A673 (cell line): ENCODE data around the gene ZSWIM6. TPM values are rescaled to one million over a fixed set of nuclear protein-coding genes. Genes with fewer than 3 reads are reported as not detected.

Experiments used
- BruUV-seq: library from RNA; stranded (reverse); fragments of 400-500 nt; replicated peaks from 2 replicates; lab custom pipeline; 2021; lab: Mats Ljungman, UMichigan
- CTCF ChIA-PET: fragments of 300-600 bp; sonication (Branson Sonifier 250); formaldehyde crosslinking; loops from one replicate; lab custom pipeline; 2022; ENCODE audit warnings: antibody characterized with exemption; lab: Charles Lee
- POLR2A ChIA-PET: fragments of 300-600 bp; sonication (Branson Sonifier 250); formaldehyde crosslinking; loops from one replicate; lab custom pipeline; 2022; ENCODE audit warnings: antibody characterized with exemption; ENCODE audit not compliant: low non-redundant PET; lab: Charles Lee
- DNase-seq: peaks from one replicate; pipeline ENCODE4 v3.0.0-alpha.2; 2015; ENCODE audit warnings: low spot score
- H3K27ac ChIP-seq: fragments of 200-600 bp; sonication (generic); 2 replicates; pipeline ENCODE4 v1.5.1; 2016; ENCODE audit warnings: mixed run types, low read depth, mild to moderate bottlenecking, mixed read lengths, antibody characterized with exemption, low read length; ENCODE audit not compliant: poor library complexity, severe bottlenecking
- H3K27me3 ChIP-seq: fragments of 200-600 bp; sonication (generic); replicated peaks from 2 replicates; pipeline ENCODE4 v1.6.1; 2017; ENCODE audit warnings: mixed run types, low read depth, mild to moderate bottlenecking, mixed read lengths, antibody characterized with exemption, low read length; ENCODE audit not compliant: insufficient read depth, poor library complexity
- H3K36me3 ChIP-seq: fragments of 200-600 bp; sonication (generic); 2 replicates; pipeline ENCODE4 v1.6.1; 2016; ENCODE audit warnings: mixed run types, mild to moderate bottlenecking, mixed read lengths, antibody characterized with exemption, low read length; ENCODE audit not compliant: insufficient read depth, poor library complexity, severe bottlenecking
- H3K4me1 ChIP-seq: fragments of 200-600 bp; sonication (generic); 2 replicates; pipeline ENCODE4 v1.6.1; 2017; ENCODE audit warnings: mixed run types, mild to moderate bottlenecking, mixed read lengths, antibody characterized with exemption, low read length; ENCODE audit not compliant: insufficient read depth, poor library complexity, severe bottlenecking
- H3K4me3 ChIP-seq: fragments of 200-600 bp; sonication (generic); 2 replicates; pipeline ENCODE4 v1.5.1; 2016; ENCODE audit warnings: low read depth, mixed run types, mild to moderate bottlenecking, mixed read lengths, low read length; ENCODE audit not compliant: poor library complexity, severe bottlenecking
- H3K9me3 ChIP-seq: fragments of 200-600 bp; sonication (generic); 2 replicates; pipeline ENCODE4 v1.6.1; 2016; ENCODE audit warnings: mixed run types, low read depth, mild to moderate bottlenecking, mixed read lengths, antibody characterized with exemption, low read length; ENCODE audit not compliant: poor library complexity, severe bottlenecking
- EZH2 ChIP-seq: fragments of 200-600 bp; sonication (generic); IDR thresholded peaks from 2 replicates; pipeline ENCODE4 v1.6.1; 2017; ENCODE audit warnings: borderline replicate concordance, low read depth, mild to moderate bottlenecking, mixed read lengths, antibody characterized with exemption, low read length; ENCODE audit not compliant: poor library complexity, severe bottlenecking
- intact Hi-C: fragments of 100-400 bp; cut with micrococcal nuclease; formaldehyde crosslinking; loops from one replicate; pipeline ENCODE4 v1.10.0; 2022; ENCODE audit not compliant: unreplicated experiment
- total RNA-seq: library from RNA; stranded (reverse); gene quantifications from 2 replicates; pipeline ENCODE4 v1.2.3, GENCODE V29; 2021
- TF ChIP-seq, protein P1 (sequence below): fragments of 300-800, 200-600 bp; sonication (generic); conservative IDR thresholded peaks from 2 replicates; pipeline ENCODE4 v1.5.1; 2017; ENCODE audit warnings: low read depth, mild to moderate bottlenecking, antibody characterized with exemption, low read length, moderate library complexity, mixed read lengths

Gene ZSWIM6
- total RNA-seq, 1 experiment from 2014 or later, result 47.3 TPM

GRCh38 chr5:61447780-61448495 lies 115.9 kb downstream of the ZSWIM6 start:
- ChIA-PET CTCF (no interaction called here), POLR2A (no interaction called here)
- Histone ChIP-seq H3K27ac (no peak overlapping the region), H3K4me1 (peaks cover 19% of the 10 kb centered on the region), H3K27me3 (no peaks in the 10 kb centered on the region), H3K9me3 (peaks cover 23% of the 10 kb centered on the region), H3K4me3 (no peak overlapping the region), H3K36me3 (peaks cover 16% of the 10 kb centered on the region)
- DNase-seq, result no peak
- intact Hi-C loops, result no loop called here
- no peak for TF ChIP-seq EZH2
- TF ChIP-seq, protein P1, sequence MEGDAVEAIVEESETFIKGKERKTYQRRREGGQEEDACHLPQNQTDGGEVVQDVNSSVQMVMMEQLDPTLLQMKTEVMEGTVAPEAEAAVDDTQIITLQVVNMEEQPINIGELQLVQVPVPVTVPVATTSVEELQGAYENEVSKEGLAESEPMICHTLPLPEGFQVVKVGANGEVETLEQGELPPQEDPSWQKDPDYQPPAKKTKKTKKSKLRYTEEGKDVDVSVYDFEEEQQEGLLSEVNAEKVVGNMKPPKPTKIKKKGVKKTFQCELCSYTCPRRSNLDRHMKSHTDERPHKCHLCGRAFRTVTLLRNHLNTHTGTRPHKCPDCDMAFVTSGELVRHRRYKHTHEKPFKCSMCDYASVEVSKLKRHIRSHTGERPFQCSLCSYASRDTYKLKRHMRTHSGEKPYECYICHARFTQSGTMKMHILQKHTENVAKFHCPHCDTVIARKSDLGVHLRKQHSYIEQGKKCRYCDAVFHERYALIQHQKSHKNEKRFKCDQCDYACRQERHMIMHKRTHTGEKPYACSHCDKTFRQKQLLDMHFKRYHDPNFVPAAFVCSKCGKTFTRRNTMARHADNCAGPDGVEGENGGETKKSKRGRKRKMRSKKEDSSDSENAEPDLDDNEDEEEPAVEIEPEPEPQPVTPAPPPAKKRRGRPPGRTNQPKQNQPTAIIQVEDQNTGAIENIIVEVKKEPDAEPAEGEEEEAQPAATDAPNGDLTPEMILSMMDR, result no peak
- no TSS peak for BruUV-seq

DNA sequence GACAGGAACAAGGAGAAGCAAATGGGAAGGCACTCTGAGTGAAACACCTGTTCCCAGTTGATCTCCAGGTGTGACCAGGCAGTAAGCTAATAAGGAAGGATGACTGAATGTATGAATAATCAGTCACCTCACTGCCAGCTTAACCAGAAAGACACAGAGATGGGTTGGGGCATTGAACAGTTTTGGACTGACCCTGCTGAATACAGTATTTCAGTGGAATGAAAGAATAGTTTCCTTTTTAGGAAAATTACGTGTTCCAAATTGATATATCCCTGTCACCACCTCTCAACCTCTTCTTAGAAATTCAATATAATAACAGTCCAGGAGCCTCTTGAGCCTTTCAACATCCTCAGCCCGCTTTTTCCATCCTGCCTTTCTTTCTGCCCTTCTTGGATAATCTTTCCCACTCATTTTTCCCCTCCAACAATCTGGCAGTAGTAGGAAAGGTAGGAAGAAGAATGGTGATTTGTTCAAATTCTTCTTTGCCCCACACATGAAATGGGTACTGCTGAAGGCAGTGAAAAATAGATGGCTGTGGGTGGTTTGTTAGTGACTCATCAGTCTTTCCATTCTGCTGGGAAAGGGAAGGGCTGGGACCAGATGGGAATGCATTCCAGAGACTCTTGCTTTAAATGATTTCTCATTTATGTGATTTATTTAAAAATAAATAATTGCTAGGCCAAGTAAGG lies 117.9 kb downstream of the ZSWIM6 start:
- CTCF ChIA-PET, result no interaction called here
- intact Hi-C loops, result no loop called here
- H3K36me3 ChIP-seq, result peaks cover 13% of the 10 kb centered on the region
- BruUV-seq, result no TSS peak
- no peak for TF ChIP-seq EZH2
- TF ChIP-seq, protein P1, result no peak
- H3K4me3 ChIP-seq, result no peak overlapping the region
- H3K27ac ChIP-seq, result peak overlapping the region; percentile 54
- H3K4me1 ChIP-seq, result peaks cover 19% of the 10 kb centered on the region
- DNase-seq, result peak; percentile 44
- POLR2A ChIA-PET, result interaction anchor here (0.6 kb wide), 1 partner anchor 13 kb away, joined by 3 read pairs; no protein-coding TSS in a partner anchor
- H3K27me3 ChIP-seq, result no peaks in the 10 kb centered on the region
- H3K9me3 ChIP-seq, result peaks cover 18% of the 10 kb centered on the region

- H3K4me1 ChIP-seq, result peaks cover 23% of the 10 kb centered on the region
- no peaks in the 10 kb centered on the region for H3K27me3 ChIP-seq
- peaks cover 18% of the 10 kb centered on the region for H3K9me3 ChIP-seq
- BruUV-seq, result no TSS peak
- peaks cover 5% of the 10 kb centered on the region for H3K36me3 ChIP-seq
- ChIA-PET CTCF (no interaction called here), POLR2A (no interaction called here)
- H3K4me3 ChIP-seq, result no peak overlapping the region
- DNase-seq, result peak; percentile 66
- H3K27ac ChIP-seq, result peak overlapping the region; percentile 54
- intact Hi-C loops, result no loop called here
- TF ChIP-seq, protein P1, result no peak
- no peak for TF ChIP-seq EZH2
These were observed 118.6 kb downstream of the ZSWIM6 start for GRCh38 chr5:61450493-61451279.
